ENCODE data around the gene ASAP3. TPM values are rescaled to one million over a fixed set of nuclear protein-coding genes. Genes with fewer than 3 reads are reported as not detected.

Gene ASAP3
- total and polyA plus RNA-seq, 8 donors = 35.2 to 51.6 (median 44.9) TPM

GRCh38 chr1:23527900-23528249, 43.9 kb upstream of the ASAP3 start:
- Histone ChIP-seq H3K4me1 (peaks cover 20 to 98% of the 10 kb centered on the region in 2 donors), H3K36me3 (no peaks in the 10 kb centered on the region), H3K27me3 (peaks cover 0 to 8% of the 10 kb centered on the region in 2 donors), H3K27ac (peak overlapping the region; percentile 14 to 91), H3K9me3 (no peaks in the 10 kb centered on the region), H3K4me3 (peak overlapping the region in 1 of 2 donors; percentile 66)
- TF ChIP-seq CTCF (IDR thresholded peaks at IDR 0.05) = no peak
- ATAC-seq = no peak
- DNase-seq = no peak
- intact Hi-C loops (cut with DNase I) = no loop called here

GRCh38 chr1:23527366-23527765, 43.4 kb upstream of the ASAP3 start:
- ATAC-seq (no peak), DNase-seq (no peak)
- Histone ChIP-seq H3K9me3 (no peaks in the 10 kb centered on the region), H3K4me1 (peaks cover 20 to 98% of the 10 kb centered on the region in 2 donors), H3K27me3 (peaks cover 0 to 8% of the 10 kb centered on the region in 2 donors), H3K36me3 (no peaks in the 10 kb centered on the region), H3K4me3 (no peak overlapping the region), H3K27ac (peak overlapping the region in 1 of 2 donors; percentile 91)
- TF ChIP-seq CTCF (IDR thresholded peaks at IDR 0.05) = no peak
- intact Hi-C loops (cut with DNase I) = no loop called here

GRCh38 chr1:23526329-23527041, 42.5 kb upstream of the ASAP3 start:
- no peak for DNase-seq
- H3K27me3 ChIP-seq = peaks cover 0 to 8% of the 10 kb centered on the region in 2 donors
- no peaks in the 10 kb centered on the region for H3K36me3 ChIP-seq
- TF ChIP-seq CTCF (IDR thresholded peaks at IDR 0.05) = no peak
- no peak for ATAC-seq
- H3K27ac ChIP-seq = peak overlapping the region in 1 of 2 donors; percentile 91
- H3K4me3 ChIP-seq = no peak overlapping the region
- peaks cover 20 to 96% of the 10 kb centered on the region in 2 donors for H3K4me1 ChIP-seq
- no peaks in the 10 kb centered on the region for H3K9me3 ChIP-seq
- intact Hi-C loops (cut with DNase I) = no loop called here

GRCh38 chr1:23525558-23526250, 41.7 kb upstream of the ASAP3 start:
- no peak for DNase-seq
- Histone ChIP-seq H3K27ac (peak overlapping the region in 1 of 2 donors; percentile 91), H3K27me3 (peaks cover 0 to 6% of the 10 kb centered on the region in 2 donors), H3K4me3 (no peak overlapping the region), H3K9me3 (no peaks in the 10 kb centered on the region), H3K4me1 (peaks cover 17 to 90% of the 10 kb centered on the region in 2 donors), H3K36me3 (no peaks in the 10 kb centered on the region)
- intact Hi-C loops (cut with DNase I) = no loop called here
- no peak for ATAC-seq
- no peak for TF ChIP-seq CTCF (IDR thresholded peaks at IDR 0.05)

GRCh38 chr1:23524716-23525401, 40.9 kb upstream of the ASAP3 start:
- Histone ChIP-seq H3K27me3 (no peaks in the 10 kb centered on the region), H3K4me1 (peaks cover 11 to 82% of the 10 kb centered on the region in 2 donors), H3K9me3 (no peaks in the 10 kb centered on the region), H3K27ac (peak overlapping the region in 1 of 2 donors; percentile 91), H3K4me3 (no peak overlapping the region), H3K36me3 (no peaks in the 10 kb centered on the region)
- no peak for ATAC-seq
- intact Hi-C loops (cut with DNase I) = no loop called here
- no peak for TF ChIP-seq CTCF (IDR thresholded peaks at IDR 0.05)
- DNase-seq = no peak

Measured in left lung (tissue), 10 donors.